Measurements from ENCODE around the gene MAP2K6. TPM values are rescaled to one million over a fixed set of nuclear protein-coding genes. Genes with fewer than 3 reads are reported as not detected.

The MAP2K6 gene
- polyA plus RNA-seq, 1 of the 3 experiments (the other 2 are of a cell fraction), result 6.7 TPM

GRCh38 chr17:69577098-69577497, 162.6 kb downstream of the MAP2K6 start (continued):
- TF ChIP-seq, protein P1, sequence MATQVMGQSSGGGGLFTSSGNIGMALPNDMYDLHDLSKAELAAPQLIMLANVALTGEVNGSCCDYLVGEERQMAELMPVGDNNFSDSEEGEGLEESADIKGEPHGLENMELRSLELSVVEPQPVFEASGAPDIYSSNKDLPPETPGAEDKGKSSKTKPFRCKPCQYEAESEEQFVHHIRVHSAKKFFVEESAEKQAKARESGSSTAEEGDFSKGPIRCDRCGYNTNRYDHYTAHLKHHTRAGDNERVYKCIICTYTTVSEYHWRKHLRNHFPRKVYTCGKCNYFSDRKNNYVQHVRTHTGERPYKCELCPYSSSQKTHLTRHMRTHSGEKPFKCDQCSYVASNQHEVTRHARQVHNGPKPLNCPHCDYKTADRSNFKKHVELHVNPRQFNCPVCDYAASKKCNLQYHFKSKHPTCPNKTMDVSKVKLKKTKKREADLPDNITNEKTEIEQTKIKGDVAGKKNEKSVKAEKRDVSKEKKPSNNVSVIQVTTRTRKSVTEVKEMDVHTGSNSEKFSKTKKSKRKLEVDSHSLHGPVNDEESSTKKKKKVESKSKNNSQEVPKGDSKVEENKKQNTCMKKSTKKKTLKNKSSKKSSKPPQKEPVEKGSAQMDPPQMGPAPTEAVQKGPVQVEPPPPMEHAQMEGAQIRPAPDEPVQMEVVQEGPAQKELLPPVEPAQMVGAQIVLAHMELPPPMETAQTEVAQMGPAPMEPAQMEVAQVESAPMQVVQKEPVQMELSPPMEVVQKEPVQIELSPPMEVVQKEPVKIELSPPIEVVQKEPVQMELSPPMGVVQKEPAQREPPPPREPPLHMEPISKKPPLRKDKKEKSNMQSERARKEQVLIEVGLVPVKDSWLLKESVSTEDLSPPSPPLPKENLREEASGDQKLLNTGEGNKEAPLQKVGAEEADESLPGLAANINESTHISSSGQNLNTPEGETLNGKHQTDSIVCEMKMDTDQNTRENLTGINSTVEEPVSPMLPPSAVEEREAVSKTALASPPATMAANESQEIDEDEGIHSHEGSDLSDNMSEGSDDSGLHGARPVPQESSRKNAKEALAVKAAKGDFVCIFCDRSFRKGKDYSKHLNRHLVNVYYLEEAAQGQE (IDR thresholded peaks at IDR 0.05; ENCODE audit: low read depth, low read length), result no peak
- TF ChIP-seq CHD2 (IDR thresholded peaks at IDR 0.05; ENCODE audit: low read length, partially characterized antibody) (no peak), RCOR1 (IDR thresholded peaks at IDR 0.05; ENCODE audit: low read length) (no peak), YY1 (IDR thresholded peaks at IDR 0.05; ENCODE audit: low read depth) (no peak), JUND (IDR thresholded peaks at IDR 0.05) (no peak), RFX5 (IDR thresholded peaks at IDR 0.05; ENCODE audit: low read length) (no peak), MXI1 (IDR thresholded peaks at IDR 0.05; ENCODE audit: low read depth, low read length) (no peak)

DNA sequence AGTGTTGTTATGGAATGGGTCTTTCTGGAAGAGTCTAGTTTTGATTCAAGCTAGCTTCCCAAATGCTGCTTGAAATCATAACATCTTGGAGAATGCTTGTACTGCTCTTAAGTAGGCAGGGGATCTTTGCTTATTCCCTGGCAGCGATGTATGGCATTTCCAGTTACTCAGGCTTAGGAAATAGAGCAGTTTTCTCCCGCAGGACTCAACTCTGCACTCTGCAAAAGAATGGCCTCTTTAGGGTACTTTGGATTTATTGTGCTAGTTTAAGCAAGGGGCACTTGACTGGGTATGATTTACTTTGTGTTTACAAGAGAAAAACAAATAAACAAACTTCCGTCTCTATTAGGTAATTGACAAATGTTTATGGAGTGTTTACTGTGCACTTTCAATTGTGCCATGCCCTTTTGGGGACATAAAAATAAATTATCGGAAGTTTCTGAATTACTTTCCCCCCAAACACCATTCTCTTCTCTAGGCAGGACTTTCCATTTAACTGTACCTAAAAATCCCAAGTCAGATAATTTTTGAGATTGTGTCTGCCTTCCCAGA, 164.0 kb downstream of the MAP2K6 start:
- 94% methylated on average over 4 of the region's 4 CpGs for WGBS (ENCODE audit: low lambda C conversion rate)
- H3K27ac ChIP-seq (ENCODE audit: low read depth in 2 of 2, low read length in 1 of 2), result no peak overlapping the region
- no peak overlapping the region for H2AFZ ChIP-seq (ENCODE audit: low read depth)
- H3K4me3 ChIP-seq (ENCODE audit: low read depth in 2 of 2, low read length in 1 of 2), result no peak overlapping the region
- no peaks in the 10 kb centered on the region for H3K9me2 ChIP-seq
- peaks cover 17% of the 10 kb centered on the region for H3F3A ChIP-seq (replicated peaks; ENCODE audit: insufficient read depth)
- no peak overlapping the region for H3K4me2 ChIP-seq
- TF ChIP-seq CTCF (IDR thresholded peaks at IDR 0.05), result no peak
- no peak for TF ChIP-seq RXRA (IDR thresholded peaks at IDR 0.05; ENCODE audit: borderline replicate concordance, low read depth)
- TF ChIP-seq RFX5 (IDR thresholded peaks at IDR 0.05; ENCODE audit: low read length), result no peak
- no peak for TF ChIP-seq CHD2 (IDR thresholded peaks at IDR 0.05; ENCODE audit: low read length, partially characterized antibody)
- no peak for TF ChIP-seq USF1 (IDR thresholded peaks at IDR 0.05; ENCODE audit: borderline replicate concordance, low read depth)
- no peak for TF ChIP-seq USF2 (IDR thresholded peaks at IDR 0.05; ENCODE audit: borderline replicate concordance, low read depth, low read length)
- TF ChIP-seq SMC3 (IDR thresholded peaks at IDR 0.05; ENCODE audit: low read depth, low read length), result no peak
- no peak for TF ChIP-seq RAD21 (IDR thresholded peaks at IDR 0.05; ENCODE audit: low read length)
- TF ChIP-seq TAF1 (IDR thresholded peaks at IDR 0.05; ENCODE audit: borderline replicate concordance, low read depth, low read length), result no peak
- TF ChIP-seq JUND (IDR thresholded peaks at IDR 0.05), result no peak
- TF ChIP-seq, protein P1 (IDR thresholded peaks at IDR 0.05; ENCODE audit: low read depth, low read length), result no peak
- no peak for TF ChIP-seq NRF1 (IDR thresholded peaks at IDR 0.05; ENCODE audit: low read depth, low read length)
- no peak for TF ChIP-seq SIN3A (IDR thresholded peaks at IDR 0.05; ENCODE audit: borderline replicate concordance, low read depth, low read length)
- ChIA-PET CTCF (interaction anchor here (1.0 to 4.3 kb wide), 7 partner anchors 10 to 1052 kb away, joined by 3 to 24 read pairs (median 6); partner anchors contain the start of gene KCNJ2), POLR2A (no interaction called here)
- no peaks in the 10 kb centered on the region for H3K79me2 ChIP-seq (ENCODE audit: insufficient read depth)
- H3K27me3 ChIP-seq (ENCODE audit: insufficient read depth), result no peaks in the 10 kb centered on the region
- peaks cover 3 to 23% of the 10 kb centered on the region in 2 experiments; a peak in 3 of 4 replicates for H3K4me1 ChIP-seq (ENCODE audit: control insufficient read depth in 1 of 2, insufficient read depth in 2 of 2, low read depth in 1 of 2, low read length in 1 of 2)
- no peak for DNase-seq
- no peak overlapping the region for H3K9ac ChIP-seq
- no peaks in the 10 kb centered on the region for H3K36me3 ChIP-seq (replicated peaks in 1 of 2; ENCODE audit: control insufficient read depth in 1 of 2, insufficient read depth in 2 of 2, low read length in 1 of 2)
- no peaks in the 10 kb centered on the region for H4K20me1 ChIP-seq (ENCODE audit: insufficient read depth)
- H3K9me3 ChIP-seq, result no peaks in the 10 kb centered on the region
